ENCODE results near the gene SH2D3A.

SH2D3A gene

DNA sequence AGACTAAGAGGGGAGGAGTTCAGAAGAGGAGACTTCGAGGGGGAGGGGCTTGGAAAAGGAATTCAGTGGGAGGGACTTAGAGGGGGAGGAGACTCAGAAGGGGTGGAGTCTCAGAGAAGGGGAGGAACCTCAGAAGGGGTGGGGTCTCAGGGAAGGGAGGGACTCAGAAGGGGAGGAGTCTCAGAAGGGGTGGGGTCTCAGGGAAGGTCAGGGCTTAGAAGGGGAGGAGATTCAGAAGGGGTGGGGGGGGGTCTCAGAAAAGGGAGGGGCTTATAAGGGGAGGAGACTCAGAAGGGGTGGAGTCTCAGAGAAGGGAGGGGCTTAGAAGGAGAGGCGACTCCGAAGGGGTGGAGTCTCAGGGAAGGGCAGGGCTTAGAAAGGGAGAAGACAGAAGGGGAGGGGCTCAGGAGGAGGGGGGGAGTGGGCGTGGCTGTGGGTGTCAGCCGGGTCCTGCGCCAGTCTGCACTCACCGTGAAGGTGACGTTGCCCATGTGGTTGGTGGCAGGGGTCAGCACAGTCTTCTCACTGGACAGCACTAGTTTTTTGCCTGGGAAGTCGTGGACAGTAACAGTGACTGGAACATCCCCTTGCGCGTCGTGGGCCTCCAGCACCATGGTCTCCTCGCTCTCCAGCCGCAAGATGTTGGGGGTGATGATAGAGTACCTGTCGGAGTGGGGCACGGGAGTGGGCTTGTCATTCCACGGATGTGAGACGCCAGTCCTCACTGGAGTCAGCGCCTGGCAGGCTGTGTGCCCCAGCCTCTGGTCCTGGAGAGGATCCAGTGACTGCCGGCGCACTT is 48.3 kb downstream of the SH2D3A start:
- Mint-ChIP-seq H3K4me1 (ENCODE audit: low read depth) (peaks cover 42% of the 10 kb centered on the region), H3K9me3 (peaks cover 8% of the 10 kb centered on the region), H3K27me3 (no peaks in the 10 kb centered on the region), H3K36me3 (ENCODE audit: low read depth) (no peaks in the 10 kb centered on the region), H3K4me3 (no peak overlapping the region), H3K27ac (no peak overlapping the region)

DNA sequence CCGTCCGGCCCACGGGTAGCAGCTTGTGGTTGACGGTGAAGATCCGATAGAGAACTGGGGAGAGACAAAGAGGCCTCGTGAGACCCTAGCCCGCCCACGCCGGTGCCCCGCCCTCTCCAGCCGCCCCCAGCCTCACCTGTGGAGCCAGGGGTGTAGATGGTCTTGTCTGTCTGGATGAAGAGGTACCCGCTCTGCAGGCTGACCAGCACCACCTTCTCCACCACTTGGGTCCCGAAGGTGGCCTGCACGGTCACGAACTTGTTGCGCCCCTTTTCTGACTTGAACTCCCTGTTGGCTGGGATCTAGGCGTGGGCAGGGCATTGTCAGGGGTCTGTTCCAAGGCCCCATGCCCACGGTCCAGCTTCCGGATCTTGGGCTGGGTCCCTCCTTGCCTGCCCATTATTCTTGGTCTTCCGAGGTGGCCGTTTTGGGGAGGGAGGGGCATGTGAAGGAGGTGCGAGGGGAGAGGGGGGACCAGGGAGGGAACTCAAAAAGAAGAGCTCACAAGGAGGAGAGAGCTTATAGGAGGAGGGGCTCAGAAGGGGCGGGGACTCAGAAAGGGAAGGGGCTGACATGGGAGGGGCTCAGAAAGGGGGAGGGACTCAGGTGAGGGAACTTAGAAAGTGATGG is 49.0 kb downstream of the SH2D3A start:
- Mint-ChIP-seq H3K4me1 (ENCODE audit: low read depth) (peaks cover 37% of the 10 kb centered on the region), H3K36me3 (ENCODE audit: low read depth) (no peaks in the 10 kb centered on the region), H3K4me3 (no peak overlapping the region), H3K9me3 (peaks cover 8% of the 10 kb centered on the region), H3K27ac (no peak overlapping the region), H3K27me3 (no peaks in the 10 kb centered on the region)

DNA sequence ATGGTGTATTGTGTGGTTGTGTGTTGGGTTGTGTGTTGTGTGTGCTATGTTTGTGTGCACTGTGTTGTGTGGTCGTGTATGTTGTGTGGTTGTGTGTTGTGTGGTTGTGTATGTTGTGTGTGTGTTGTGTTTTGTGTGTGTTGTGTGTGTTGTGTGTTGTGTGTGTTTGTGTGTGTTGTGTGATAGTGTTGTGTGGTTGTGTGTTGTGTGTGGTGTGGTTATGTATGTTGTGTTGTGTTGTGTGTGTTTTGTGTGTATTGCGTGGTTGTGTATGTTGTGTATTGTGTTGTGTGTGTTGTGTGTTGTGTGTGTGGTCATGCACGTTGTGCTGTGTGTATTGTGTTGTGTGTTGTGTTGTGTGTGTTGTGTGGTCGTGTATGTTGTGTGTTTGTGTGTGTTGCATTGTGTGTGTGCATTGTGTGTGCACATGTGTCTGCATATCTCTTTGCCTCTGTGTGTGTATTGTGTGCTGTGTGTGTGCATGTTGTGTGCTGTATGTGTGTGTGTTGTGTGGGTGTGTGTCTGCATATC is 49.7 kb downstream of the SH2D3A start:
- Mint-ChIP-seq H3K4me1 (ENCODE audit: low read depth) (peaks cover 33% of the 10 kb centered on the region), H3K27ac (peak overlapping the region; percentile 71), H3K36me3 (ENCODE audit: low read depth) (no peaks in the 10 kb centered on the region), H3K4me3 (peak overlapping the region; percentile 21), H3K9me3 (peaks cover 8% of the 10 kb centered on the region), H3K27me3 (no peaks in the 10 kb centered on the region)

DNA sequence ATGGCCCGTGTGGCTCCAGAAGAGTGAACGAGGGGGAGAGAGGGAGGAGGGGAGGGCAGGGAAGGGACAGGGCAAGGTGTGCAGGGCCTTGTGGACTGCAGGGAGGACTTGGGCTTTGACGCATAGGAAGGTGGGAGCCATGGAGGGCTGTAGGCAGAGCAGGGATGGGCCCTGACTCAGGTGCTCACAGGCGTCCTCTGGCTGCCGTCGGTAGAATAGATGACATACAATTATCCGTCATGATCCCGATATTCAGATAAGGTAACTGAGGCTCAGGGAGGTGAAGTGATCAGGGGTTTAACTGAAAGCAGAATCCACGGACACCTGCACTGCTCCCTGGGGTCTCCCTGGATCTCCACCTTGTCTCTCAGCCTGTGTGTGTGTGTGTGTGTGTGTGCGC is 50.2 kb downstream of the SH2D3A start:
- peaks cover 8% of the 10 kb centered on the region for H3K9me3 Mint-ChIP-seq
- peaks cover 29% of the 10 kb centered on the region for H3K4me1 Mint-ChIP-seq (ENCODE audit: low read depth)
- H3K4me3 Mint-ChIP-seq = no peak overlapping the region
- peak overlapping the region; percentile 64 for H3K27ac Mint-ChIP-seq
- H3K36me3 Mint-ChIP-seq (ENCODE audit: low read depth) = no peaks in the 10 kb centered on the region
- H3K27me3 Mint-ChIP-seq = no peaks in the 10 kb centered on the region

GRCh38 chr19:6716610-6716970 is 50.6 kb downstream of the SH2D3A start:
- H3K4me1 Mint-ChIP-seq (ENCODE audit: low read depth) = peaks cover 25% of the 10 kb centered on the region
- no peak overlapping the region for H3K27ac Mint-ChIP-seq
- H3K27me3 Mint-ChIP-seq = peaks cover 2% of the 10 kb centered on the region
- H3K9me3 Mint-ChIP-seq = peaks cover 8% of the 10 kb centered on the region
- H3K36me3 Mint-ChIP-seq (ENCODE audit: low read depth) = no peaks in the 10 kb centered on the region
- no peak overlapping the region for H3K4me3 Mint-ChIP-seq

- Mint-ChIP-seq H3K4me1 (ENCODE audit: low read depth) (peaks cover 17% of the 10 kb centered on the region), H3K27ac (no peak overlapping the region), H3K9me3 (peaks cover 8% of the 10 kb centered on the region), H3K36me3 (ENCODE audit: low read depth) (no peaks in the 10 kb centered on the region), H3K27me3 (peaks cover 18% of the 10 kb centered on the region), H3K4me3 (no peak overlapping the region)
Measured at GRCh38 chr19:6714749-6715555, 52.3 kb downstream of the SH2D3A start.

- H3K36me3 Mint-ChIP-seq (ENCODE audit: low read depth) = no peaks in the 10 kb centered on the region
- peaks cover 8% of the 10 kb centered on the region for H3K9me3 Mint-ChIP-seq
- peaks cover 14% of the 10 kb centered on the region for H3K4me1 Mint-ChIP-seq (ENCODE audit: low read depth)
- H3K27me3 Mint-ChIP-seq = peaks cover 25% of the 10 kb centered on the region
- no peak overlapping the region for H3K4me3 Mint-ChIP-seq
- H3K27ac Mint-ChIP-seq = no peak overlapping the region
Measured at GRCh38 chr19:6713773-6714692, 53.2 kb downstream of the SH2D3A start.

DNA sequence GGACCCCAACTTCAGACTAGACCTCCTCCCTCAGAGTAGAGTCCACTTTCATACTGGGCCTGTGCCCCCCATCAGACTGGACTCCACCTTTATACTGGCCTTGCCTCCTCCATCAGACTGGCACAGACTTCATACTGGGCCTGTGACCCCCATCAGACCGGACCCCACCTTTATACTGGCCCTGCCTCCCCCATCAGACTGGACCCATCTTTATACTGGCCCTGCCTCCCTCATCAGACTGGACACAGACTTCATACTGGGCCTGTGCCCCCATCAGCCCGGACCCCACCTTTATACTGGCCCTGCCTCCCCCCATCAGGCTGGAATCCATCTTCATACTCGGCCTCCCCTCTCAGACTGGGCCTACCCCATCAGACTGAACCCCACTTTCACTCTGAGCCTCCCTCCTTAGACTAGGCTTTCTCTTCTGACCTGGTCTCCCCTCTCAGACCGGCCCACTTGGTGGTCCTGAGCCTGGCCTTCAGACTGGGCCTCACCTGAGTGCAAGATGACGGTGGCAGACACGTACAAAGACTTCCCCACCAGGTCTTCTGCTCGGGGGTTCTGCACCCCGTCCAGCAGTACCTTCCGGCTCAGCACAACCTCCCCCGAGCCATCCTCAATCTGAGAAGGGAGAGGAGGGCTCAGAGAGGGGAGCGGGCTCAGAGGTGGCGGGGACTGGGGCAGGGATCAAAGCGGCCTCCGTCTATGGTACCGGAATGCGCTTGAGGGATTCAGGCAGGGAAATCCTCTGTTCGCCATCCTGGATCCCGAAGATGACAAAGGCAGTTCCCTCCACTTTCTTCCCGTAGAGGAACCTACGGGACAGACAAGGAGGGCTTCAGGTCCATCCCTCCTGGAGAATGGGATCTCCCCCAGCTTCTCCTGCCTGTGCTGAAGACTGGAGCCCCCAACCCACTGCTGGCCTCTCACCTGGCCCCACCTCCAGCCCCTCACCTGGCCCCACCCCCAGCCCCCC is 54.3 kb downstream of the SH2D3A start:
- peaks cover 8% of the 10 kb centered on the region for H3K9me3 Mint-ChIP-seq
- H3K27ac Mint-ChIP-seq = no peak overlapping the region
- H3K36me3 Mint-ChIP-seq (ENCODE audit: low read depth) = no peaks in the 10 kb centered on the region
- H3K4me1 Mint-ChIP-seq (ENCODE audit: low read depth) = peaks cover 14% of the 10 kb centered on the region
- no peak overlapping the region for H3K4me3 Mint-ChIP-seq
- peaks cover 33% of the 10 kb centered on the region for H3K27me3 Mint-ChIP-seq

DNA sequence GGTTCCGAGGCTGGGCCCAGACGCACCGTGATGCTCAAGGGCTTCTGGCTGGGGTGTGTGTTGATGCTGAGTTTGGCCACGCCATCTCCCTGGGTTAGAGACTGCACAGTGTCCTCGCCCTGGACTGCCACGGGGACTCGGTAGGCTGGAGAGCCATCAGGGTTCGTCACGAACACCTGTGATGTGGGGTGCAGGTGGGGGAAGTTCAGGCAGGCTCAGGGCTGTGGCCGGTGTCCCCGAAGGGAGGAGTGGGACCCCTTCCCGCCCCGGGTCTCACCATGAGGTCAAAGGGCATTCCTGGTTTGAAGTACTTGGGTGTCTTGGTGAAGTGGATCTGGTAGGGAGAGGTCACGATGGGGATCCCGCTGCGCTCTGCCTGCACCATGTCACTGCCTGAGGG is 55.0 kb downstream of the SH2D3A start:
- no peak overlapping the region for H3K27ac Mint-ChIP-seq
- H3K9me3 Mint-ChIP-seq = peaks cover under 1% of the 10 kb centered on the region
- no peaks in the 10 kb centered on the region for H3K36me3 Mint-ChIP-seq (ENCODE audit: low read depth)
- peaks cover 33% of the 10 kb centered on the region for H3K27me3 Mint-ChIP-seq
- H3K4me3 Mint-ChIP-seq = no peak overlapping the region
- peaks cover 8% of the 10 kb centered on the region for H3K4me1 Mint-ChIP-seq (ENCODE audit: low read depth)

GRCh38 chr19:6711605-6712004 is 55.6 kb downstream of the SH2D3A start:
- Mint-ChIP-seq H3K27me3 (peaks cover 33% of the 10 kb centered on the region), H3K36me3 (ENCODE audit: low read depth) (no peaks in the 10 kb centered on the region), H3K9me3 (no peaks in the 10 kb centered on the region), H3K4me3 (no peak overlapping the region), H3K4me1 (ENCODE audit: low read depth) (peaks cover 8% of the 10 kb centered on the region), H3K27ac (no peak overlapping the region)

DNA sequence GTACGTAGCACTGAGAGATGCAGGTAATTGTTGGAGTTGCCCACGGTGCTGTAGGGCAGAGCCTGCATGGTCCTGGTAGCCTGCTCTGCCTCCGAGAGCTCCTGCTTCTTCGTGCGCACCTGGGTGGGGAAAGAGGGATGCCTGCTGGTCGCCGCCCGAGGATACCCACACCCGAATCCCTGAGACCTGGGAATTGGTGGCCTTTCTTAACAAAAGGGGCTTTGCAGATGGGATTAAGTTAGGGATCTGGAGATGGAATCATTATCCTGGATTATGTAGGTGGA is 56.2 kb downstream of the SH2D3A start:
- Mint-ChIP-seq H3K9me3 (no peaks in the 10 kb centered on the region), H3K36me3 (ENCODE audit: low read depth) (no peaks in the 10 kb centered on the region), H3K4me3 (no peak overlapping the region), H3K4me1 (ENCODE audit: low read depth) (peaks cover 8% of the 10 kb centered on the region), H3K27ac (no peak overlapping the region), H3K27me3 (peaks cover 33% of the 10 kb centered on the region)

DNA sequence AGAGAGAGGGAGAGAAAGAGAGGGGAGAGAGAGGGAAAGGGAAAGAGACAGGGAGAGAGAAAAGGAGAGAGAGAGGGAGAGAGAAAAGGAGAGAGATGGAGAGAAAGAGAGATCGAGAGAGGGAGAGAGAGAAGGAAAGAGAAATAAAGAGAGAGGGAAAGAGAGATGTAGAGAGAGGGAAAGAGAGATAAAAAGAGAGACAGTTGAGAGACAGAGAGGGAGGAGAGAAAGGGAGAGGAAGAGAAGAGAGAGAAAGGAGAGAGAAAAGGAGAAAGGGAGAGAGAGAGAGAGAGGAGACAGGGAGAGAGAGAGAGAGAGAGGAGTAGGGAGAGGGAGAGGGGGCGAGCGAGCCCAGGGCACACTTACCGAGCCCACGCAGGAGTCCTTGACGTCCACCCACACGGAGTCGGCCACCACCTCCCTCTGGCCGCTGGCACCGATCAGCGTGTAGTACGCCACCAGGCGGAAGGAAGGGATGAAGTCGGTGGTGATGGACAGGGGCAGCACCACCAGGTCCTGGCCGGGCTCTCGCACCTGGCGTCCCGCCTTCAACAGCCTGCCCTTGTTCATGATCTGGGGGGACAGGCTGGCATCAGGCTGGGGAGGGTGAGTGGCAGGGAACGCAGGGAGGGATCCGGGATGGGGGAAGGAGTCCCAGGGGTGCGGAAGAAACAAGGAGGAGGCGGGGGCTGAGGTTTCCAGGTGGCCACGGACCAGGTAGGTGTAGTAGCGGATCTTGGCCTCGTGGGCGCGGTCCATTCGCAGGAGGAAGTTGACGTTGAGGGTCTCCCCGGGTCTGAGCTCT is 56.8 kb downstream of the SH2D3A start:
- Mint-ChIP-seq H3K4me3 (no peak overlapping the region), H3K27me3 (peaks cover 33% of the 10 kb centered on the region), H3K36me3 (ENCODE audit: low read depth) (no peaks in the 10 kb centered on the region), H3K9me3 (no peaks in the 10 kb centered on the region), H3K4me1 (ENCODE audit: low read depth) (peaks cover 8% of the 10 kb centered on the region), H3K27ac (no peak overlapping the region)

- Mint-ChIP-seq H3K27ac (no peak overlapping the region), H3K4me3 (no peak overlapping the region), H3K4me1 (ENCODE audit: low read depth) (peaks cover 8% of the 10 kb centered on the region)
Measured at GRCh38 chr19:6709549-6709948, 57.7 kb downstream of the SH2D3A start.

More at GRCh38 chr19:6709549-6709948, 57.7 kb downstream of the SH2D3A start:
- Mint-ChIP-seq H3K36me3 (ENCODE audit: low read depth) (no peaks in the 10 kb centered on the region), H3K27me3 (peaks cover 33% of the 10 kb centered on the region), H3K9me3 (no peaks in the 10 kb centered on the region)

Data from stimulated activated naive CD8-positive, alpha-beta T cell treated with anti-CD3 and anti-CD28 coated beads, Interleukin-15, Interleukin-2, amounts not matched to agents 100 ng/mL and 50 ng/mL, for 24 hours (primary cell).